OCI-LY3 (cell line): ENCODE results near the gene SLC24A4.

Source experiments
- H2AFZ ChIP-seq: fragments of 200-600, 300-600 bp; shearing (Covaris generic); 2 replicates; pipeline ENCODE4 v1.6.0; 2014; ENCODE audit warnings: antibody characterized with exemption, low read depth, low read length
- H3K27ac ChIP-seq: fragments of 200-600, 300-600 bp; sonication (generic); 2 replicates; pipeline ENCODE4 v1.5.1; 2014; ENCODE audit warnings: mild to moderate bottlenecking, low read length, moderate library complexity, mixed read lengths
- H3K27me3 ChIP-seq: fragments of 200-600, 300-600 bp; sonication (generic); 2 replicates; pipeline ENCODE4 v1.6.1; 2014; ENCODE audit warnings: low read depth, low read length, mixed read lengths
- H3K36me3 ChIP-seq: fragments of 200-600, 300-600 bp; sonication (generic); replicated peaks from 2 replicates; pipeline ENCODE3; 2014; ENCODE audit warnings: low read depth, low read length, mixed read lengths
- H3K4me1 ChIP-seq: fragments of 300-600, 200-600 bp; sonication (generic); 2 replicates; pipeline ENCODE4 v1.6.1; 2014; ENCODE audit warnings: low read length, mixed read lengths
- H3K4me2 ChIP-seq: fragments of 200-600, 300-600 bp; sonication (generic); 2 replicates; pipeline ENCODE4 v1.6.1; 2014; ENCODE audit warnings: low read length, mixed read lengths
- H3K4me3 ChIP-seq: fragments of 300-600, 200-600 bp; sonication (generic); 2 replicates; pipeline ENCODE4 v1.5.1; 2014; ENCODE audit warnings: antibody characterized with exemption, mild to moderate bottlenecking, low read length, moderate library complexity
- H3K79me2 ChIP-seq: fragments of 300-600, 200-600 bp; shearing (Covaris generic); 2 replicates; pipeline ENCODE4 v1.6.1; 2014; ENCODE audit warnings: mild to moderate bottlenecking, low read length, mixed read lengths
- H3K9ac ChIP-seq: fragments of 300-600, 200-600 bp; shearing (Covaris generic); 2 replicates; pipeline ENCODE4 v1.6.0; 2014; ENCODE audit warnings: mild to moderate bottlenecking, low read length, moderate library complexity
- H3K9me3 ChIP-seq: fragments of 200-600, 300-600 bp; shearing (Covaris generic); 2 replicates; pipeline ENCODE4 v1.6.1; 2014; ENCODE audit warnings: low read length, mixed read lengths; ENCODE audit not compliant: insufficient read depth
- H4K20me1 ChIP-seq: fragments of 200-600, 300-600 bp; sonication (generic); 2 replicates; pipeline ENCODE4 v1.6.1; 2016; ENCODE audit warnings: low read length, mixed read lengths; ENCODE audit not compliant: insufficient read depth
- EZH2phosphoT487 ChIP-seq: fragments of 200-600 bp; shearing (Covaris generic); IDR thresholded peaks from 2 replicates; pipeline ENCODE4 v1.6.1; 2018; ENCODE audit warnings: antibody characterized with exemption, mixed run types, low read depth
- TF ChIP-seq, protein P1 (sequence below): fragments of 200-600, 300-600 bp; sonication (generic); IDR thresholded peaks from 2 replicates; pipeline ENCODE4 v1.5.1; 2014; ENCODE audit warnings: antibody characterized with exemption, low read length, low read depth

SLC24A4 gene

DNA sequence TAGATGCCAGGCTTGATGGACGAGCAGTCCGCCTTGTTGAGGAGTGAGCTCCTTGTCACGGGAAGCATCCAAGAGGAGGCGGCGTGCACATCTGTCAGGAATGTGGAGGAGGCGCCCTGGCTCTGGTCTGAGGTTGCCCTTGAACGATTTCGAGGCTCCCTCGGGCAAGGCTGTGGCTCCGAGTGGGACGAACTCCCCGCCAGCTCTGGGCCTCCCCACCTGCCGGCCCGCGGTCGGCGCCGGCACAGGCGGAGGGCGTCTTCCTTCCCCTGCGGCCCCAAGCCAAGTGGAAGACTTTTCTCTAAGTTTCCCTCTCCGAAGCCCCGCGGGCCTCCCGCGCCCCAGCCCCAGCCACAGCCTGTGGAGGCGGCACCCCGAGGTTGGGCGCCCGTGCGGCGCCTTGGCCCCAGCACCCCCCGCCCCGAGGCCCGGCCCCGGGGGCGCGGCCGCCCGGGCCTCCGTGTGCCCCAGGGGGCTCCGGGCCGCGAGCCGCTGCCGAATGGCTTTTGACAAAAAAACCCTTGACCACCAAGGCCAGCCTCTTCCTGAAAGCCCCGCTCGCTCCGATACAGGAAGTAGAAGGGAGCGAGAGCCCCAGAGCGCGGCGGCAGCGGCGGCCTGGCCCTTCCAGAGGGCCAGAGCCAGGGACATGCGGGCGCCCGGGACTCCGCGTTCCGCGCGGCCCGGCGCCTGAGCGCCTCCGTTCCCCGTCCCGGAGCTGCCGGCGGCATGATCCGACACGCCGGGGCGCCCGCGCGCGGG, 190.4 kb downstream of the SLC24A4 start, which contains the start of gene RIN3:
Gene RIN3, plus strand, starts transcription at position 578 of the 762 bp plus-strand sequence. Its CDS starts 152 bp downstream, at position 730.
- Histone ChIP-seq H3K27me3 (peaks cover 21% of the 10 kb centered on the region), H4K20me1 (no peaks in the 10 kb centered on the region), H3K27ac (no peak within 1 kb of the TSS), H3K9me3 (no peaks in the 10 kb centered on the region), H3K4me2 (peak within 1 kb of the TSS; percentile 85), H3K36me3 (no peaks in the 10 kb centered on the region), H3K4me3 (peak within 1 kb of the TSS; percentile 84), H3K9ac (peak within 1 kb of the TSS; percentile 78), H3K4me1 (peaks cover 32% of the 10 kb centered on the region), H3K79me2 (no peaks in the 10 kb centered on the region), H2AFZ (peak within 1 kb of the TSS; percentile 78)
- TF ChIP-seq EZH2phosphoT487: no peak
- TF ChIP-seq, protein P1, sequence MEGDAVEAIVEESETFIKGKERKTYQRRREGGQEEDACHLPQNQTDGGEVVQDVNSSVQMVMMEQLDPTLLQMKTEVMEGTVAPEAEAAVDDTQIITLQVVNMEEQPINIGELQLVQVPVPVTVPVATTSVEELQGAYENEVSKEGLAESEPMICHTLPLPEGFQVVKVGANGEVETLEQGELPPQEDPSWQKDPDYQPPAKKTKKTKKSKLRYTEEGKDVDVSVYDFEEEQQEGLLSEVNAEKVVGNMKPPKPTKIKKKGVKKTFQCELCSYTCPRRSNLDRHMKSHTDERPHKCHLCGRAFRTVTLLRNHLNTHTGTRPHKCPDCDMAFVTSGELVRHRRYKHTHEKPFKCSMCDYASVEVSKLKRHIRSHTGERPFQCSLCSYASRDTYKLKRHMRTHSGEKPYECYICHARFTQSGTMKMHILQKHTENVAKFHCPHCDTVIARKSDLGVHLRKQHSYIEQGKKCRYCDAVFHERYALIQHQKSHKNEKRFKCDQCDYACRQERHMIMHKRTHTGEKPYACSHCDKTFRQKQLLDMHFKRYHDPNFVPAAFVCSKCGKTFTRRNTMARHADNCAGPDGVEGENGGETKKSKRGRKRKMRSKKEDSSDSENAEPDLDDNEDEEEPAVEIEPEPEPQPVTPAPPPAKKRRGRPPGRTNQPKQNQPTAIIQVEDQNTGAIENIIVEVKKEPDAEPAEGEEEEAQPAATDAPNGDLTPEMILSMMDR: no peak

DNA sequence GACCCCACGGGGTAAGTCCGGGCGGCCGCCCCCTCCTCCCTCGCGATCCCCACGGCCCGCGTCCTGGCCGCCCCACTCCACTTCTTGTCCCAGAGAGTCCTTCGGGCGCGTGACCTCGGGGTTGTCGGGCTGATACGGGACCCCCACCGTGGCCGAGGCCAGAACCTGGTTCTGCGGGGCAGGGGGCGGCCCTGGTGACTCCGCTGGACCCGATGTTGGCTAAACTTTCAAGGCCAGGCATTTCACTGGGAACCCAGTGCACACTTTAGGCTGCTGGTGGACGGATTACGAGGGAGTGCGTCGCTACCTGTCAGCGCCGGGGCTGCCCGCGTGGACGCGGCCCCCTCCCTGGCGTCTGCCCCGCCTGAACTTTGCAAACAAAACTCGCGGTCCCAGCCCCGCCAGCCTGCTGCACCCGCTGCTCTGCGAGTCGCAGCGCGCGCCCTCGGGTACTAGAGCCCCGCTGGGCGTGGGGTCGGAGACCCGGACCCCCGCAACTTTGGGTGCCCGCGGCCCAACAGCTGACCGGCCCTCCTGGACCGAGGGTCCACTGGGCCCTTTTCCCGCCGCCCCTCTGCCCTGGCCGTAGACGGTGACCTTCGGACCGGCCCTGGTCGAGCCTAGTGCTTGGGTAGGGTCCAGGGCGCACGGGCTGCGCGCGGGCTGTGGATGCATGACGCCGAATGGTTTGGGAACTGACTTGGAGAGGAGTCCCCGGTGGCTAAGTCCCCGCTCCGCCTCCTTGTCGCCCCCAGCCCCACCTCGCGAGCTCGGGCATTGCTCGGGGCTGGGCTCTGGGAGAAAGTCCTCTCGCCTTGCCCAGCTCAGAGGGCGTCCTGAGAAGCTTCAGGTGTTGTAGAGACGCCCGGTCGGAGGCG, 191.2 kb downstream of the SLC24A4 start:
- Histone ChIP-seq H3K4me2 (peak overlapping the region; percentile 85), H3K9ac (peak overlapping the region; percentile 78), H3K27ac (no peak overlapping the region), H3K4me3 (peak overlapping the region; percentile 84), H3K27me3 (peaks cover 17% of the 10 kb centered on the region), H3K4me1 (peaks cover 32% of the 10 kb centered on the region), H2AFZ (peak overlapping the region; percentile 78), H4K20me1 (no peaks in the 10 kb centered on the region), H3K79me2 (no peaks in the 10 kb centered on the region), H3K36me3 (no peaks in the 10 kb centered on the region), H3K9me3 (no peaks in the 10 kb centered on the region)
- TF ChIP-seq, protein P1: no peak
- no peak for TF ChIP-seq EZH2phosphoT487

DNA sequence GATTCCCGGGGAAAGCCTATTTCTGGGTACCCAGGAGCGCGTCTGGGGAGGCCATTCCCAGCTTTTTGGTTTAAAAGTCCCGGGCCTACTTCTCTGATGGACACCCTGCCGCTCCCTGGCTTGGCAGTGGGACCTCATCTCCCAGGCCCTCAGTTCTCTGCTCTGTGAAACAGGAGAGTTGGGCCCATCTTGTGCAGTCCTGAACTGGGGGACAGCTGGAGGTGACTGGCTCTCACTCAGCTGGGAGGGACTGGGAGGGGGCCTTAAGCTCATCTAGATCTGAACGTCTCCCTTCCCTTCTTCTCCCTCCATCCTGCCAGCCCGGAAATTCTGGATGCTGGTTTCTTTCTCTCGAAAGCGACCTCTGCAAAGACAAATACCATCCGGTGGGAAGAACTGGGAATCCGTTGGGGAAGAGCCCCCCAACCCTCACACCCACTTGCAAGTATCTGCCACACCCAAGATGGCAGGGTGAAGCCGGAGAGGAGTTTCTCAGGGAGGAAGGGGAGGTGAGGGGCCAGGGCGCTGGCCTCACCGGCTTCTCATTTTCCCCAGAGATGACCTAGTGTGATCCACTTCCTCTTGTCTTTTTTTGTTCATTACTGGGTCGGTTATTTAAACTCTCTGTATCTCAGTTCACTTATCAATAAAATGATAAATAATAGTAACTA, 192.0 kb downstream of the SLC24A4 start:
- Histone ChIP-seq H3K79me2 (no peaks in the 10 kb centered on the region), H3K36me3 (no peaks in the 10 kb centered on the region), H3K4me1 (peaks cover 32% of the 10 kb centered on the region), H3K27me3 (peaks cover 10% of the 10 kb centered on the region; the same call in 1 of the 2 replicates), H3K4me3 (no peak overlapping the region), H3K4me2 (peak overlapping the region; percentile 85; the same call in 1 of the 2 replicates), H2AFZ (no peak overlapping the region), H3K27ac (no peak overlapping the region), H4K20me1 (no peaks in the 10 kb centered on the region), H3K9ac (no peak overlapping the region), H3K9me3 (no peaks in the 10 kb centered on the region)
- TF ChIP-seq, protein P1: no peak
- no peak for TF ChIP-seq EZH2phosphoT487
